ENCODE measurements around the gene STRADB. TPM values are rescaled to one million over a fixed set of nuclear protein-coding genes. Genes with fewer than 3 reads are reported as not detected.

Gene STRADB
- total RNA-seq, 1 experiment from 2014 or later, result 17.4 TPM

DNA sequence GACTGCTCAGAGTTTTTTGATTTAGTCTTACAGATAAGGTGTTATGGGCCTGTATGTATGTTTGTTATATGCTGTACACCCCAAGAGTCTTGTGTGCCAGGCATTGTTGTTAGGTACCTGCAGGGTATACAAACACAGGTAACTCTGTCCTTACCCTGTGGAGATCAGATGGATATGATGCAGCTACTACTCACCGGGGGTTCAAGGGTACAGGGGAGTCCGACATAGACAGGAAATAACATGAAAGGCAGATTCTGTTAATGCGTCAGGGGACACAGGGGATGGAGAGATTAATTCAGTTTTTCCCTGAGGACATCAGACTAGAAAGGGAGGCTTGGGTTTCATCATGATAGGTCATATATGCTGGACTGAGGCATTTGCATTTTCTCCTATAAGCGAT, 31.6 kb upstream of the STRADB start (continued):
- TF ChIP-seq, protein P1, sequence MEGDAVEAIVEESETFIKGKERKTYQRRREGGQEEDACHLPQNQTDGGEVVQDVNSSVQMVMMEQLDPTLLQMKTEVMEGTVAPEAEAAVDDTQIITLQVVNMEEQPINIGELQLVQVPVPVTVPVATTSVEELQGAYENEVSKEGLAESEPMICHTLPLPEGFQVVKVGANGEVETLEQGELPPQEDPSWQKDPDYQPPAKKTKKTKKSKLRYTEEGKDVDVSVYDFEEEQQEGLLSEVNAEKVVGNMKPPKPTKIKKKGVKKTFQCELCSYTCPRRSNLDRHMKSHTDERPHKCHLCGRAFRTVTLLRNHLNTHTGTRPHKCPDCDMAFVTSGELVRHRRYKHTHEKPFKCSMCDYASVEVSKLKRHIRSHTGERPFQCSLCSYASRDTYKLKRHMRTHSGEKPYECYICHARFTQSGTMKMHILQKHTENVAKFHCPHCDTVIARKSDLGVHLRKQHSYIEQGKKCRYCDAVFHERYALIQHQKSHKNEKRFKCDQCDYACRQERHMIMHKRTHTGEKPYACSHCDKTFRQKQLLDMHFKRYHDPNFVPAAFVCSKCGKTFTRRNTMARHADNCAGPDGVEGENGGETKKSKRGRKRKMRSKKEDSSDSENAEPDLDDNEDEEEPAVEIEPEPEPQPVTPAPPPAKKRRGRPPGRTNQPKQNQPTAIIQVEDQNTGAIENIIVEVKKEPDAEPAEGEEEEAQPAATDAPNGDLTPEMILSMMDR (IDR thresholded peaks at IDR 0.05 in 2 of 3, conservative IDR thresholded peaks at IDR 0.05 in 1 of 3; ENCODE audit: borderline replicate concordance in 1 of 3, insufficient read depth in 1 of 3, low read depth in 2 of 3, low read length in 2 of 3), result no peak
- TF ChIP-seq EZH2 (IDR thresholded peaks at IDR 0.05) (no peak), ELF1 (IDR thresholded peaks at IDR 0.05; ENCODE audit: borderline replicate concordance, low read depth) (no peak), ZNF274 (IDR thresholded peaks at IDR 0.05; ENCODE audit: low read depth, low read length) (no peak), YY1 (IDR thresholded peaks at IDR 0.05; ENCODE audit: extremely low read depth, insufficient replicate concordance, low read depth, low read length) (no peak)
- TF ChIP-seq, protein P2, sequence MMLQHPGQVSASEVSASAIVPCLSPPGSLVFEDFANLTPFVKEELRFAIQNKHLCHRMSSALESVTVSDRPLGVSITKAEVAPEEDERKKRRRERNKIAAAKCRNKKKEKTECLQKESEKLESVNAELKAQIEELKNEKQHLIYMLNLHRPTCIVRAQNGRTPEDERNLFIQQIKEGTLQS (IDR thresholded peaks at IDR 0.05), result no peak

DNA sequence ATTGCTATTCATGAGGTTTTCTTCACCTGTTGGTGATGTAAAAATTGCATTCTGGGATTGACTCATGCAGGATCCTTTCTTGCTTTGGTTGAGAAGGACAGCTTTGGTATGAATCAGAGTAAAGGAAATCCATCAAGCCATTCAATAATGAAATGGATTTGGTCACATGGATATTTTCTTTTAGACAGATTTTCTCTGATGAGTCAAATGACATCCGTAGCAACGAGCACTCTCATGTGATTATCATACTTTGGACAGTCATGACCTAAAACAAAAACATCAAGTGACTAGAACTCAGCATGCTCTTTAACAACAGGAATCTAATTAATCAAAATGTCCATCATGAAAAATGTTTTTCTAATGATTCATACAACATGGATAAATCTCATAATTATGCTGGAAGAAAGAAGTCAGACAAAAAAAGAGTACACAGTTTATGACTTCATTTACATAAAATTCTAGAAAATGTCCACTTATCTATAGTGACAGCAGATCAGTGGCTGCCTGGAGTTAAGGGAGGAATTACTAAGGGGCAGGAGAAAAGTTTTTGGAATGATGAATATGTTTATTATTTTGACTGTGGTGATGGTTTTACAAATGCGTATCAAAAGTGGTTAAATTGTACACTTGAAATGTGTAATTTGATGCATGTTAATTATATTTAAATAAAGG, 31.0 kb upstream of the STRADB start:
- H3K4me2 ChIP-seq (ENCODE audit: low read length), result no peak overlapping the region
- no peaks in the 10 kb centered on the region for H3K9me2 ChIP-seq (ENCODE audit: insufficient read depth)
- H3K4me1 ChIP-seq (ENCODE audit: control insufficient read depth in 1 of 2, insufficient read depth in 2 of 2, low read length in 2 of 2), result peaks cover 4 to 6% of the 10 kb centered on the region in 2 experiments; a peak in 2 of 4 replicates
- H4K20me1 ChIP-seq (ENCODE audit: insufficient read depth), result no peaks in the 10 kb centered on the region
- no TSS peak for BruUV-seq (replicated peaks)
- no peaks in the 10 kb centered on the region for H3K79me2 ChIP-seq (ENCODE audit: insufficient read depth, low read length)
- intact Hi-C loops (cut with micrococcal nuclease), result no loop called here
- H3K9ac ChIP-seq (ENCODE audit: low read length), result no peak overlapping the region
- no peak overlapping the region for H2AFZ ChIP-seq (ENCODE audit: low read depth, low read length, poor library complexity, severe bottlenecking)
- TF ChIP-seq EGR1 (IDR thresholded peaks at IDR 0.05; ENCODE audit: low read depth) (no peak), YY1 (IDR thresholded peaks at IDR 0.05; ENCODE audit: extremely low read depth, insufficient replicate concordance, low read depth, low read length) (no peak), JUND (IDR thresholded peaks at IDR 0.05) (no peak), SP1 (IDR thresholded peaks at IDR 0.05; ENCODE audit: low read depth) (no peak), POLR2A (IDR thresholded peaks at IDR 0.05; ENCODE audit: borderline replicate concordance, extremely low read depth, insufficient read depth, insufficient read length) (no peak), CBX3 (IDR thresholded peaks at IDR 0.05; ENCODE audit: low read depth) (no peak), ZFX (IDR thresholded peaks at IDR 0.05) (no peak), ELF1 (IDR thresholded peaks at IDR 0.05; ENCODE audit: borderline replicate concordance, low read depth) (no peak), EZH2phosphoT487 (IDR thresholded peaks at IDR 0.05; ENCODE audit: borderline replicate concordance) (no peak)
- TF ChIP-seq, protein P3, sequence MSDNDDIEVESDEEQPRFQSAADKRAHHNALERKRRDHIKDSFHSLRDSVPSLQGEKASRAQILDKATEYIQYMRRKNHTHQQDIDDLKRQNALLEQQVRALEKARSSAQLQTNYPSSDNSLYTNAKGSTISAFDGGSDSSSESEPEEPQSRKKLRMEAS (IDR thresholded peaks at IDR 0.05), result no peak
- TF ChIP-seq, protein P4, sequence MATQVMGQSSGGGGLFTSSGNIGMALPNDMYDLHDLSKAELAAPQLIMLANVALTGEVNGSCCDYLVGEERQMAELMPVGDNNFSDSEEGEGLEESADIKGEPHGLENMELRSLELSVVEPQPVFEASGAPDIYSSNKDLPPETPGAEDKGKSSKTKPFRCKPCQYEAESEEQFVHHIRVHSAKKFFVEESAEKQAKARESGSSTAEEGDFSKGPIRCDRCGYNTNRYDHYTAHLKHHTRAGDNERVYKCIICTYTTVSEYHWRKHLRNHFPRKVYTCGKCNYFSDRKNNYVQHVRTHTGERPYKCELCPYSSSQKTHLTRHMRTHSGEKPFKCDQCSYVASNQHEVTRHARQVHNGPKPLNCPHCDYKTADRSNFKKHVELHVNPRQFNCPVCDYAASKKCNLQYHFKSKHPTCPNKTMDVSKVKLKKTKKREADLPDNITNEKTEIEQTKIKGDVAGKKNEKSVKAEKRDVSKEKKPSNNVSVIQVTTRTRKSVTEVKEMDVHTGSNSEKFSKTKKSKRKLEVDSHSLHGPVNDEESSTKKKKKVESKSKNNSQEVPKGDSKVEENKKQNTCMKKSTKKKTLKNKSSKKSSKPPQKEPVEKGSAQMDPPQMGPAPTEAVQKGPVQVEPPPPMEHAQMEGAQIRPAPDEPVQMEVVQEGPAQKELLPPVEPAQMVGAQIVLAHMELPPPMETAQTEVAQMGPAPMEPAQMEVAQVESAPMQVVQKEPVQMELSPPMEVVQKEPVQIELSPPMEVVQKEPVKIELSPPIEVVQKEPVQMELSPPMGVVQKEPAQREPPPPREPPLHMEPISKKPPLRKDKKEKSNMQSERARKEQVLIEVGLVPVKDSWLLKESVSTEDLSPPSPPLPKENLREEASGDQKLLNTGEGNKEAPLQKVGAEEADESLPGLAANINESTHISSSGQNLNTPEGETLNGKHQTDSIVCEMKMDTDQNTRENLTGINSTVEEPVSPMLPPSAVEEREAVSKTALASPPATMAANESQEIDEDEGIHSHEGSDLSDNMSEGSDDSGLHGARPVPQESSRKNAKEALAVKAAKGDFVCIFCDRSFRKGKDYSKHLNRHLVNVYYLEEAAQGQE (IDR thresholded peaks at IDR 0.05; ENCODE audit: low read depth), result no peak
- TF ChIP-seq, protein P5, sequence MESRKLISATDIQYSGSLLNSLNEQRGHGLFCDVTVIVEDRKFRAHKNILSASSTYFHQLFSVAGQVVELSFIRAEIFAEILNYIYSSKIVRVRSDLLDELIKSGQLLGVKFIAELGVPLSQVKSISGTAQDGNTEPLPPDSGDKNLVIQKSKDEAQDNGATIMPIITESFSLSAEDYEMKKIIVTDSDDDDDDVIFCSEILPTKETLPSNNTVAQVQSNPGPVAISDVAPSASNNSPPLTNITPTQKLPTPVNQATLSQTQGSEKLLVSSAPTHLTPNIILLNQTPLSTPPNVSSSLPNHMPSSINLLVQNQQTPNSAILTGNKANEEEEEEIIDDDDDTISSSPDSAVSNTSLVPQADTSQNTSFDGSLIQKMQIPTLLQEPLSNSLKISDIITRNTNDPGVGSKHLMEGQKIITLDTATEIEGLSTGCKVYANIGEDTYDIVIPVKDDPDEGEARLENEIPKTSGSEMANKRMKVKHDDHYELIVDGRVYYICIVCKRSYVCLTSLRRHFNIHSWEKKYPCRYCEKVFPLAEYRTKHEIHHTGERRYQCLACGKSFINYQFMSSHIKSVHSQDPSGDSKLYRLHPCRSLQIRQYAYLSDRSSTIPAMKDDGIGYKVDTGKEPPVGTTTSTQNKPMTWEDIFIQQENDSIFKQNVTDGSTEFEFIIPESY (IDR thresholded peaks at IDR 0.05; ENCODE audit: extremely low read depth, insufficient replicate concordance, low read length), result no peak
- H3K27ac ChIP-seq (ENCODE audit: low read depth, low read length), result no peak overlapping the region
- no peaks in the 10 kb centered on the region for H3K27me3 ChIP-seq (ENCODE audit: insufficient read depth, low read length)
- POLR2A ChIA-PET, result no interaction called here
- H3K36me3 ChIP-seq (ENCODE audit: control insufficient read depth in 1 of 2, insufficient read depth in 2 of 2, low read length in 2 of 2), result no peaks in the 10 kb centered on the region
- CTCF ChIA-PET, result no interaction called here
- no peaks in the 10 kb centered on the region for H3K9me3 ChIP-seq (ENCODE audit: control insufficient read depth in 1 of 2, insufficient read depth in 1 of 2, low read depth in 1 of 2, low read length in 2 of 2)
- DNase-seq (ENCODE audit: low read depth, low spot score) (no peak), ATAC-seq (no peak)
- H3K4me3 ChIP-seq (replicated peaks in 1 of 2; ENCODE audit: low read depth in 1 of 2, low read length in 2 of 2), result no peak overlapping the region
- RAD21 ChIA-PET (ENCODE audit: low non-redundant PET in 1 of 2, low total read pairs in 2 of 2, uncharacterized antibody in 2 of 2, unreplicated experiment in 2 of 2), result no interaction called here

Measured in HCT116 (cell line).